Tongue (tissue), 2 donors: ENCODE measurements around the gene THRA. TPM values are rescaled to one million over a fixed set of nuclear protein-coding genes. Genes with fewer than 3 reads are reported as not detected.

Experiments used
- DNase-seq: peaks from one replicate; pipeline ENCODE4 v3.0.0-alpha.2; 2015
- total RNA-seq: library from RNA; depleted of rRNA; stranded (reverse); fragments of >200 nt; gene quantifications from one replicate; pipeline ENCODE4 v1.2.3, GENCODE V29; 2014

The THRA gene
- total RNA-seq, 1 donor from 2014 or later: 63.7 TPM

DNA sequence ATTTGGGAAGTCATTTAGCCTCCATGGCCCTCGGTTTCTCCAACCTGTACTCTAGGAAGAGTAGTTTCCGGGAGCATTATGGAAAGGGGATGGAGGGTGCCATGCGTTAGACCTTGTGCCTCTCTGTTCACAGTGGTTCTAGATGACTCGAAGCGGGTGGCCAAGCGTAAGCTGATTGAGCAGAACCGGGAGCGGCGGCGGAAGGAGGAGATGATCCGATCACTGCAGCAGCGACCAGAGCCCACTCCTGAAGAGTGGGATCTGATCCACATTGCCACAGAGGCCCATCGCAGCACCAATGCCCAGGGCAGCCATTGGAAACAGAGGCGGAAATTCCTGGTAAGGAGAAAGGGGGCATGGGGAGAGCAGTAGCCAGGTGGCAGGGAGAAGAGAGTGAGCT lies 21.7 kb downstream of the THRA start:
- DNase-seq: no peak

DNA sequence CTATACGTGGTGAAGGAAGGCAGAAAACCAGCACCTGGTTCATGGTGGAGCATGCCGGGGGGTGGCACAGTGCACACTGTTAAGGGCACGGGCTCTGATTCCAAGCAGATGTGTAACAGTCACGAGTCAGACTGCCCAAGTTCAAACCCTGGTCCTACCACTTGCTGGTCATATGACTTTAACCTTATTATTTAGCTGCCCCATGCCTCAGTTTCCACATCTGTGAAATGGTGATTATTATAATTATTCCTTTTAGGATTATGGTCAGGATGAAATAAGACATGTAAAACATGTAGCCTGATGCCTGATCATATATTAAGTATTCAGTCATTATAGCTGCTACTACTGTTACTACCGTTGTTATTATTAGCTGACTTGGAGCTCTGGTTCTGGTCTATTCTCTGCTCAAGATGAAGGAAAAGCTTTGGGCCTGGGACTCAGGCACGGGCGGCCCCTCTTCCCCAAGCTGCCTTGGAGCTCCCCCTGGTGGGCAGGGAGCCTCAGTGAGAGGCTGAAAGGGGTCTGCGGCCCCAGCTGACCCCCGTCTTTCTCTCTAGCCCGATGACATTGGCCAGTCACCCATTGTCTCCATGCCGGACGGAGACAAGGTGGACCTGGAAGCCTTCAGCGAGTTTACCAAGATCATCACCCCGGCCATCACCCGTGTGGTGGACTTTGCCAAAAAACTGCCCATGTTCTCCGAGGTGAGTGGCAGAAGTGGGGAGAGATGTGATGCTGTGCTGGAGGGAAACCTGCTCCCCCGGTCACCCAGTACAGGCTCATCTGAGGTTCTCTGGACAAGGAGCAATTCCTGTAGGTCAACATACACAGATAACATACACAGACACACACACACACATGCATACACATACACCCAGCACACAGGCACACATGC lies 23.6 kb downstream of the THRA start:
- peak; percentile 69 for DNase-seq

DNA sequence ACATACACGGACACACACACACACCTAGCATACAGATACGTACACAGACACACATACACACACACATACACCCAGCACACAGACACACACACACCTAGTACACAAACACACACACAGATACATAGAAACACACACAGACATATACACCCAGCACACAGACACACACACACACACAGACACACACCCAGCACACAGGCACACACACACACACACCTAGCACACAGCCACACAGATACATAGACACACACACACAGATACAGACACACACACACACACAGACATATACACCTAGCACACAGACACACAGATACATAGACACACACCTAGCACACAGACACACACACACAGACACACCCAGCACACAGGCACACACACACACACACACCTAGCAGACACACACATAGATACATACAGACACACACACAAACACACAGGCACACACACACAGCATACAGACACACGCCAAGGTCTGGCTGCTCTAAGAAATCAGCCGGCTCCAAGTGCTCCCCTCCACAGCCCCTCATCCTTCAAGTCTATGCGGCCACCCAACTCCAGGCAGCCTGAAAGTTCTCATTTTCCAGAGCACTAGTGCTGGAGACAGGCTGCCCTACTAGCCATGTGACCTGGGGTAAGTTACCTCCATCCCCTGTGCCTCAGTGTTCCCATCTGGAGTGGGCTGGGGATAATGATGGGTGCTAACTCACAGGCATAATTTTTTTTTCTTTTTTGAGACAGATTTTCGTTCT lies 24.5 kb downstream of the THRA start:
- no peak for DNase-seq

- DNase-seq: no peak
Measured at GRCh38 chr17:40087903-40088718, 25.3 kb downstream of the THRA start.

- no peak for DNase-seq
Measured at GRCh38 chr17:40089077-40089895, 26.5 kb downstream of the THRA start.

- peak; percentile 48 for DNase-seq
Measured at GRCh38 chr17:40090237-40091119, 27.7 kb downstream of the THRA start.

DNA sequence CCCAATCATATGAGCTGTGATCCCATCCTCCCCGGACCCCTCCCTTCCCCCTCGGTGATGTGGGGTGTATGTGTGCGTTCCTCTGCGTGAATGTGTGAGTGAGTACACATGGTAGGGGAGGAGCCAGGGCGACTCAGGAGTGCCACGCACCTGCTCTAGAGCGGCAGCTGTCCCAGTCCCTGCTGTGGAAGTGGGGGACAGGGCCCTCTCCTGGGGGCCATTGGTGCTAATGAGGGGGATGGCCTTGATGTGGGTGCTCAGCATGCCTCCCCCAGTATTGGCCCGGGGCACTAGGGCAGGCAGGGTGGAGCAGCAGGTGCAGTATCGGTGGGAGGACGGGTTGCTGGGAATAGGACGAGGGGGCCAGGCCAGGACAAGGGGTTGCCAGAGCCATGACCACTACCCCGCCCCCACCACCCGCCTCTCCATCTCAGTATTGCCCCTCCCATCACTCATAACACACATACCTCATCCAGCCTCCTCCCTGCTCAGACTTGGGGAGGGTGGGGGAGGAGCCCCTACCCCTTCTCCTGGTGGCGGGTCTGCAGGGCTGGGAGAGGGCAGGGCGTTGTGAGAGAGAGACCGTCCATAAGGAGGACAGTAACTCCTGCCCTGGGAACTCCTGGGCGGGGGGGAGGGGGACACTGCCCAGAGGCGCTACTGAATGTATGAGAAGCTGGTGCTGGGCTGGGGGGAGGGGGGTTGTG lies 29.1 kb downstream of the THRA start:
- DNase-seq: peak; percentile 46

- peak; percentile 35 for DNase-seq
Measured at GRCh38 chr17:40092581-40092980, 29.8 kb downstream of the THRA start.

- no peak for DNase-seq
Measured at GRCh38 chr17:40093005-40093579, 30.3 kb downstream of the THRA start.

- DNase-seq: no peak
Measured at GRCh38 chr17:40093580-40094201, 30.9 kb downstream of the THRA start.

DNA sequence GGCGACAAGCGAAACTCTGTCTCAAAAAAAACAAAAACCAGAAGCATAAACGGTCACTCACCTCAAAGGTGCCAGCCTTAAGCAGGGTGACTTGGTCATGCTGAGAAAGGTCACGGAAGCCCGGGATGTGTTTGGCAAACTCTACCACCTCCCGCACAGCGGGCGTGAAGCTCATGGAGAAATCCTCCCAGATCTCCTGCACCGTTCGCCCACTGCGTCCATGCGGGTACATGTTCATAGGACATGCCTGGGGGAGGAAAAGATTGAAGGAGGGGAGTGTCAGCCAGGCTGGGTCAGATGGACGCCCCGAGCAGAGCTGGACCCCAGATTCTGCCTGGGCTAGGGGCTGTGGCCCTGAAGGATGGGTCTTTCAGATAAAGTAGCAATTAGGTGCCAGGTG lies 32.1 kb downstream of the THRA start:
- DNase-seq: no peak

DNA sequence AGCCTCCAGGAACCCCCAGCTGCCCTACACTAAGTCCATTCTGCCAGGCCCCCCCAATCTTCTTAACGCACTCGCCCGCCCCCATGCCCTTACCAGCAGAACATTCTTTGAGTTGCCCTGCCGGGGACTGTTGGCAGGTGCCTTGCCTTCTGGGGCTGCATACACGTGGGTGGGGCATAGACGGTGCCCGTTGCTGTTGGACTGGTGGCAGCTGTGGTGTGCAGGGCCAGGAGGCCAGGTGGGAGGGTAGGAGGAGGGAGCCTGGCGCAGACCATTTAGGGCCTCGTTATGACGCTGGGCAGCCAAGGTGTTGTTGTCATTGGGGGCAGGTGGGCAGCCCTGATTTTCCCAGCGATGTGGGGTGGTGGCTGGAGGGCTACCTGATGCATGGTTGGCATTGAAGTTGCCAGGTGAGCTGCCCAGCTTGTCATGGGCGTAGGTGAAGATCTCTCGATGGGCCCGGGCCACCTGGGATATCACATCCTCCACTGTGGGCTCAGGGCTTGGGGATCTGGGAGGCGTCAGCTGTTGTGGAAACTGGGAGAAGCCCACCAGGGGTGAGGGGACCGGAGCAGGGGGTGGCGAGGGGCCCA lies 32.7 kb downstream of the THRA start:
- DNase-seq: no peak

DNA sequence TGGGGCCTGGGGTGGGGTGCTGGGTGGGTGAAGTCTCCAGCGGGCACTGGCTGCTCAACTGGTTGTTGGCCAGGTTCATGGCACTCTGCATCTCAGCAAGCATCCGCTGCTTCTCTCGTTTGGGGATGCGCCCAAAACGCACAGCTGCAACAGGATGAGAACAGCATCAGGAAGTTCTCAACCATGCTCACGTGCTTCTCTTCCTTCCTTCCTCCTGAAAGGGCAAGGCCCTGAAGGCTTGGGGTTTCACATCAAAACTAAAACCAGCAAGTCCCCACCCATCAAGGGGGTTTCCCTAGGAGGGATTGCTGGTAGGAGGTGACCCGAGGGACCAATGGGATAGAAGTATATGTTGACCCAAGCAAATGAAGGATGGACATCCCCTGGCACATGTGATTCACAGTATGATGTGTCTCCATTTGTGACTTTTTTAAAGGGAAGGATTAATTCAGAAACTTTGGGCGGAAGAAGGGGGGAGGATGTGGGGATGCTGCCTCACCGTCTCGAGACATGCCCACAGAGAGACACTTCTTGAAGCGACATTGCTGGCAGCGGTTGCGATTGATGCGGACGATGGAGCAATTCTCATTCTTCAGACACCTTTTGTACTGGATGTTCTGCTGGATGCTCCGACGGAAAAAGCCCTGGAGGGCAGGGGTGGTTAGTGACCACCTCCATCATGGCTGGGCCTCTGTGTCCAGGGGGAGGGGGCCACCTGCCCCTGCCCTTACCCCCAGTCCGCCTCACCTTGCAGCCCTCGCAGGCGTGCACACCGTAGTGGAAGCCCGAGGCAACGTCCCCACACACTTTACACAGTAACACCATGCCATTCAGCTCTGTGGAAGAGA lies 33.4 kb downstream of the THRA start:
- no peak for DNase-seq

- no peak for DNase-seq
Measured at GRCh38 chr17:40097087-40097486, 34.3 kb downstream of the THRA start.

GRCh38 chr17:40097931-40098845 lies 35.4 kb downstream of the THRA start:
- DNase-seq: no peak

DNA sequence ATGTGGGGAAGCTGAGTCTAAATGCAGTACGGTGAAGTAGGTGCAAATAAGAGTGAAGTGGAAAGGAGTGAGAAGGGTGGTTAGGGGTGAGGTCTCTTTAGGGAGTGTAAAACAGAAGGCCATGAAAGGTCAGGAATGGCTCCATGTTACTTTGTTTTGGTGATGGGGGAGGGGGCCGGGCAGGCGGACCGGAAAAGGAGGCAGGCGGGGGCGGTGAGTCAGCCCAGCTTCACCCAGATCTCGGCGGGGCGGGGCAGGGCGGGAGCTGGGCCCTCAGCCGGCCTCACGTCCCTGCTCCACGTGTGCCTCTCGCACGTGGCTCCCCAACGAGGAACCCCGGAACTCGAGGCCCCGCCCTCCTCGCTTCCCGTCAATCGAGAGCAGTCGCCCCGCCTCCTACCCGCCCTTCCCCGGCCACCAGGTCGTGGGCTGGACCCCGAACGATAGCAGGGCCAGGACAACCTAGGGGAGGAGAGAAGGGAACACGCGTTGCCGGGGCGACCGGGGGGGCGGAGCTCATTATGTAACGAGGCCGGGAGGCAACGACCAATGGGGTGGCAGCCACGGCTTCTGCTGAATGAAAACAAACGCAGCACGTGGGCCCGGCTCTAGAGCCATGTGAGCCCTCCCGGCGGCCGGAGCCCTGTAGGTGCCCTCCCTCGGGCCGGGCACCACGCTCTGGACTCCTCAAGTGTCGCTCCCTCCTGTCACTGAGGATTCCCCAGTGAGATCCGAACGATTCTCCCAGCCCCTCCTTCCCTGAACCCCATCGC lies 36.3 kb downstream of the THRA start:
- DNase-seq: peak; percentile 95
